Mucosa of descending colon (tissue), 3 donors: ENCODE measurements around the gene CORO7. TPM values are rescaled to one million over a fixed set of nuclear protein-coding genes. Genes with fewer than 3 reads are reported as not detected.

ENCODE experiments used
- ATAC-seq: fragments of 200-7000 bp; cut with Tn5 transposase; one replicate; pipeline ENCODE4 v1.9.1; 2020; ENCODE audit warnings: mild to moderate bottlenecking, moderate library complexity
- DNase-seq, 3 donors: peaks; one replicate each; pipeline ENCODE4 v3.0.0-alpha.2; 2020
- H3K36me3 ChIP-seq: fragments of 200-600 bp; one replicate; pipeline ENCODE4 v1.8.0; 2021; ENCODE audit warnings: low read depth, mild to moderate bottlenecking
- H3K4me1 ChIP-seq: fragments of 200-600 bp; one replicate; pipeline ENCODE4 v1.8.0; 2021; ENCODE audit warnings: low read depth, mild to moderate bottlenecking
- H3K4me3 ChIP-seq: fragments of 200-600 bp; one replicate; pipeline ENCODE4 v1.8.0; 2021; ENCODE audit warnings: mild to moderate bottlenecking
- H3K9me3 ChIP-seq: fragments of 200-600 bp; one replicate; pipeline ENCODE4 v1.8.0; 2021; ENCODE audit warnings: mild to moderate bottlenecking
- CTCF ChIP-seq: fragments of 200-600 bp; IDR thresholded peaks from one replicate; pipeline ENCODE4 v1.8.0; 2022; ENCODE audit warnings: antibody characterized with exemption, mild to moderate bottlenecking
- intact Hi-C, 2 donors: fragments of 100-400 bp; cut with DNase I in 1 of 2; cut with micrococcal nuclease in 1 of 2; formaldehyde crosslinking; loops; one replicate each; pipeline versions ENCODE4 v1.11.0 to v1.11.1; 2022; cut with DNase I, micrococcal nuclease
- total RNA-seq, 3 donors: library from RNA; stranded (reverse); fragmentation: NEBNext Ultra II Directional in 2 of 3; extraction: Animal tissue kit (Norgen Biotek cat#: 25700) in 2 of 3; gene quantifications; one replicate each; pipeline versions ENCODE4 v1.2.1 to v1.2.4, GENCODE V29; 2021 to 2023
- donor health status: DM: no; HTN: no; CAD: no; lungs with moderate emphysema.
- donor health status: DM: no; HTN: no; CAD: no.
- donor health status: DM: no; HTN: yes; CAD: no.

CORO7 gene
- total RNA-seq, 3 donors from 2014 or later = 40.0 to 61.2 (median 49.1) TPM

- intact Hi-C loops = no loop called here
- no peak for DNase-seq
- Histone ChIP-seq H3K36me3 (no peaks in the 10 kb centered on the region), H3K4me3 (no peak overlapping the region), H3K9me3 (no peaks in the 10 kb centered on the region), H3K4me1 (peaks cover 7% of the 10 kb centered on the region)
- ATAC-seq = no peak
- TF ChIP-seq CTCF = no peak
Observed at GRCh38 chr16:4408323-4408690, 8.1 kb downstream of the CORO7 start.

GRCh38 chr16:4407543-4408322 is 8.7 kb downstream of the CORO7 start:
- intact Hi-C loops = no loop called here
- H3K4me1 ChIP-seq = peaks cover 7% of the 10 kb centered on the region

GRCh38 chr16:4404967-4405696 is 11.3 kb downstream of the CORO7 start:
- Histone ChIP-seq H3K4me1 (no peaks in the 10 kb centered on the region), H3K4me3 (no peak overlapping the region), H3K9me3 (no peaks in the 10 kb centered on the region), H3K36me3 (no peaks in the 10 kb centered on the region)
- ATAC-seq (no peak), DNase-seq (peak in 1 of 3 donors; percentile 16)
- intact Hi-C loops = loop anchor here (5.0 kb wide), 1 partner anchor 48 kb away; no protein-coding TSS in a partner anchor
- no peak for TF ChIP-seq CTCF

More at GRCh38 chr16:4407543-4408322, 8.7 kb downstream of the CORO7 start:
- Histone ChIP-seq H3K4me3 (no peak overlapping the region), H3K36me3 (no peaks in the 10 kb centered on the region), H3K9me3 (no peaks in the 10 kb centered on the region)
- DNase-seq (peak in 1 of 3 donors; percentile 20), ATAC-seq (no peak)
- TF ChIP-seq CTCF = no peak

GRCh38 chr16:4404247-4404966 is 12.0 kb downstream of the CORO7 start:
- no peaks in the 10 kb centered on the region for H3K9me3 ChIP-seq
- H3K36me3 ChIP-seq = no peaks in the 10 kb centered on the region
- ATAC-seq (peak; percentile 36), DNase-seq (peak in 2 of 3 donors; percentile 51 to 56)
- H3K4me3 ChIP-seq = no peak overlapping the region
- no peaks in the 10 kb centered on the region for H3K4me1 ChIP-seq
- peak; percentile 25 for TF ChIP-seq CTCF
- intact Hi-C loops = loop anchor here (5.0 kb wide), 1 partner anchor 47 kb away; no protein-coding TSS in a partner anchor

- H3K9me3 ChIP-seq = no peaks in the 10 kb centered on the region
- ATAC-seq (peak; percentile 6), DNase-seq (no peak)
- H3K4me1 ChIP-seq = no peaks in the 10 kb centered on the region
- intact Hi-C loops = loop anchor here (5.0 kb wide), 1 partner anchor 46 kb away; no protein-coding TSS in a partner anchor
- no peak for TF ChIP-seq CTCF
- no peaks in the 10 kb centered on the region for H3K36me3 ChIP-seq
- no peak overlapping the region for H3K4me3 ChIP-seq
Observed at GRCh38 chr16:4403133-4403949, 13.1 kb downstream of the CORO7 start.
